ENCODE data around the gene ANKRD24. TPM values are rescaled to one million over a fixed set of nuclear protein-coding genes. Genes with fewer than 3 reads are reported as not detected.
"Not testable (repeated sequence)": the region's sequence is repeated elsewhere in the genome, so short reads cannot be mapped to it uniquely, and the experiment has no call there.

The ANKRD24 gene
- total and polyA plus RNA-seq, 8 donors: 0.58 to 2.3 (median 1.3) TPM

GRCh38 chr19:4139614-4140236 lies 42.8 kb upstream of the ANKRD24 start:
- ATAC-seq (peak; percentile 99), DNase-seq (peak in 3 of 4 donors; percentile 51 to 97 (median 82))
- Histone ChIP-seq H3K9me3 (no peaks in the 10 kb centered on the region), H3K4me1 (peaks cover 7 to 10% of the 10 kb centered on the region in 2 donors), H3K36me3 (no peaks in the 10 kb centered on the region), H3K27ac (no peak overlapping the region), H3K4me3 (no peak overlapping the region), H3K27me3 (no peaks in the 10 kb centered on the region)
- TF ChIP-seq, protein P1, sequence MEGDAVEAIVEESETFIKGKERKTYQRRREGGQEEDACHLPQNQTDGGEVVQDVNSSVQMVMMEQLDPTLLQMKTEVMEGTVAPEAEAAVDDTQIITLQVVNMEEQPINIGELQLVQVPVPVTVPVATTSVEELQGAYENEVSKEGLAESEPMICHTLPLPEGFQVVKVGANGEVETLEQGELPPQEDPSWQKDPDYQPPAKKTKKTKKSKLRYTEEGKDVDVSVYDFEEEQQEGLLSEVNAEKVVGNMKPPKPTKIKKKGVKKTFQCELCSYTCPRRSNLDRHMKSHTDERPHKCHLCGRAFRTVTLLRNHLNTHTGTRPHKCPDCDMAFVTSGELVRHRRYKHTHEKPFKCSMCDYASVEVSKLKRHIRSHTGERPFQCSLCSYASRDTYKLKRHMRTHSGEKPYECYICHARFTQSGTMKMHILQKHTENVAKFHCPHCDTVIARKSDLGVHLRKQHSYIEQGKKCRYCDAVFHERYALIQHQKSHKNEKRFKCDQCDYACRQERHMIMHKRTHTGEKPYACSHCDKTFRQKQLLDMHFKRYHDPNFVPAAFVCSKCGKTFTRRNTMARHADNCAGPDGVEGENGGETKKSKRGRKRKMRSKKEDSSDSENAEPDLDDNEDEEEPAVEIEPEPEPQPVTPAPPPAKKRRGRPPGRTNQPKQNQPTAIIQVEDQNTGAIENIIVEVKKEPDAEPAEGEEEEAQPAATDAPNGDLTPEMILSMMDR (IDR thresholded peaks at IDR 0.05): peak; percentile 65 to 84
- intact Hi-C loops (cut with DNase I): no loop called here

- Histone ChIP-seq H3K4me3 (no peak overlapping the region), H3K4me1 (peaks cover 7 to 10% of the 10 kb centered on the region in 2 donors), H3K27ac (no peak overlapping the region), H3K9me3 (no peaks in the 10 kb centered on the region), H3K36me3 (no peaks in the 10 kb centered on the region), H3K27me3 (no peaks in the 10 kb centered on the region)
- intact Hi-C loops (cut with DNase I): no loop called here
- DNase-seq (peak in 1 of 4 donors; percentile 40), ATAC-seq (peak; percentile 94)
- TF ChIP-seq, protein P1 (IDR thresholded peaks at IDR 0.05): peak; percentile 21 to 50
Observed at GRCh38 chr19:4140237-4140711, 42.2 kb upstream of the ANKRD24 start.

GRCh38 chr19:4142916-4143315 lies 39.6 kb upstream of the ANKRD24 start:
- H3K9me3 ChIP-seq; H3K27ac ChIP-seq; H3K36me3 ChIP-seq; DNase-seq; H3K4me3 ChIP-seq; intact Hi-C loops (cut with DNase I); ATAC-seq: not testable (repeated sequence)
- H3K4me1 ChIP-seq: peaks cover 7 to 19% of the 10 kb centered on the region in 2 donors
- H3K27me3 ChIP-seq: peaks cover 0 to 26% of the 10 kb centered on the region in 2 donors

GRCh38 chr19:4144666-4145249 lies 37.7 kb upstream of the ANKRD24 start:
- Histone ChIP-seq H3K9me3 (no peaks in the 10 kb centered on the region), H3K27ac (no peak overlapping the region), H3K27me3 (peaks cover 0 to 43% of the 10 kb centered on the region in 2 donors), H3K4me1 (peaks cover 7 to 17% of the 10 kb centered on the region in 2 donors), H3K36me3 (no peaks in the 10 kb centered on the region), H3K4me3 (no peak overlapping the region)
- TF ChIP-seq, protein P1 (IDR thresholded peaks at IDR 0.05): no peak
- ATAC-seq (peak; percentile 23), DNase-seq (no peak)
- intact Hi-C loops (cut with DNase I): no loop called here

GRCh38 chr19:4149518-4150288 lies 32.8 kb upstream of the ANKRD24 start:
- intact Hi-C loops (cut with DNase I): no loop called here
- no peaks in the 10 kb centered on the region for H3K9me3 ChIP-seq
- ATAC-seq: no peak
- H3K27me3 ChIP-seq: peaks cover under 1 to 91% of the 10 kb centered on the region in 2 donors
- no peak for DNase-seq
- no peaks in the 10 kb centered on the region for H3K36me3 ChIP-seq
- no peak overlapping the region for H3K27ac ChIP-seq
- H3K4me1 ChIP-seq: peaks cover 0 to 9% of the 10 kb centered on the region in 2 donors
- no peak overlapping the region for H3K4me3 ChIP-seq
- TF ChIP-seq, protein P1 (IDR thresholded peaks at IDR 0.05): no peak
